ENCODE measurements around the gene CATSPER1.

Gene CATSPER1

DNA sequence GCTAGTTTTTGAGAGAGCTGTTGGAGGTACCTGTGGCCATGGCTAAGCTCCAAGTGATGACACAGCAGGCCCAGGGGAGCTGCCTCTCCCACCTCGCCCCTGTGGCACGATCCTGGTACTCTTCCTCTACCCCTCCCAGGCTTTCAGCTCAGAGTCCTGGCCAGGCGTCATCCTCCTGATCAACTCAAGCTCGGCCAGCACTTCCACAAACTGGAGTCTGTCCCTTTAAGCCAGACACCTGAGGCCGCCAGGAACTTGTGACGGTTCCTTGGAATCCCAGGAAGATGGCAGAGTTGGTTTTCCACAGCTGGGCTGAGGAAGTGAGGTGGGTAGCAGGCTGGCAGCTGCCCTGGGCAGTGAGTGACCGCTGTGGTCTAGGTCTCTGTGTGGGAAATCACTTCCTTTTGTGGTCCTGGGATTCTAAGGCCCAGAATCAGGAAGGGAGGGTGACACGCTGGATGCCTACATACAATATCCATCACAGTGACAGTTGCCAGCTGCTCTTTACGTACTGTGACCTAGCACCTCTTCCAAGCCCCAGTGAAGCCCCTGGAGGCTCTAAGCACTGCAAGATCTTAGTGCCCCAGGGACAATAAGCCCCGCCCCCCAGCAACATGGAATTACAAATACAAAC lies 17.7 kb downstream of the CATSPER1 start:
- no peak for DNase-seq
- in situ Hi-C loops (cut with MboI; ENCODE audit: low pct_unique_long_range_greater_than_20kb, low sequenced_read_pairs) = no loop called here

DNA sequence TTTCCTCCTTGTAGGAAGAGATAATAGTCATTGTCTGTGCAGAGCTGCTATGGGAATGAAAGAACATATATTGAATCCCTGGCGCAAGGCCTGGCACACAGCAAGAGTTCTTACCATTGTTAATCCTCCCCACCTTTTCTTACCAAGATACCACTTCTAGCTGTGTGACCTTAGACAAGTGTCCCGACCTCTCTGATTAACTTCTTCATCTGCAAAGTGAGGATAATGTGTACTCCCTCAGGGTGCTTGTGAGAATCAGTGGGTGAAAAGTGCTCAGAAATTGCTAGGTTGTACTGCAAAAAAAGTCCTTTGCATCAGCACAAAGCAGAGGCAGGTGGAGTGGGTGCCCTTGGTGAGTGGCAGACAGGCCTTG lies 18.2 kb downstream of the CATSPER1 start:
- in situ Hi-C loops (cut with MboI; ENCODE audit: low pct_unique_long_range_greater_than_20kb, low sequenced_read_pairs) = no loop called here

DNA sequence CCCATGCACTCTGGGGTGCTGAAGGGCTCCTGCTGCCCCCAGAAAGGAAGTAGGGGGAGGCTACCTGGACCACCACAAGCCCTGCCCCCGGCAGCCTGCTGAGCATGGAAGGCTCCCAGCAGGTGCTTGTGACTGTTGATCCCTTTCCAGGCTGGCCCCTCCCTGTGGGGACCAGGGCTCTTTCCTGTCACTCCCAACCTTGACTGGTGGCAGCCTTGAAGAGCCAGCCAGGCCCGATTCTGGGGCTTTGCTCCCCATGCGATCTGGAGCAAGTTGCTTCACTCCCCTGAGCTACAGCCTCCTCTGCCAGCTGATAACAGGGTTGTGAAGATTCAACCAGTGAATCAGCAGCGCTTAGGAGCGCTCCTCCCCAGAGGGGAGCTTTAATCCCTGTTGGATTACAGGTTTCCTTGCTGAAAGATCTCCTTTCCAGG lies 19.1 kb downstream of the CATSPER1 start:
- DNase-seq = no peak
- in situ Hi-C loops (cut with MboI; ENCODE audit: low pct_unique_long_range_greater_than_20kb, low sequenced_read_pairs) = no loop called here

More for the DNA sequence above, 18.2 kb downstream of the CATSPER1 start:
- no peak for DNase-seq

DNA sequence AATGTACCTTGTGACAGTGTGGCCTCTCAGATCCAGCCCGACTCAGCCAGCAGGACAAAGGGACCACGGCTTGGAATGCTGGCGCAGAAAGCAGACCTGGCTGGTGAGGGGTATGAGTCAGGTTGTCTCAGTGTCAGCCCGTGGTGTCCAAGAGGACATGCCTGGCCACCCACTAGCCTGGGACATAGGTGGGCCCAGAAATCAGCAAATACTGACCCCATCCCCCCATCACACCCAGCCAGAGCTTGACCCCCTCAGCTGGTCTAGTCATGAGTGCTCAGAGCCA lies 19.4 kb downstream of the CATSPER1 start:
- DNase-seq = no peak
- in situ Hi-C loops (cut with MboI; ENCODE audit: low pct_unique_long_range_greater_than_20kb, low sequenced_read_pairs) = no loop called here

DNA sequence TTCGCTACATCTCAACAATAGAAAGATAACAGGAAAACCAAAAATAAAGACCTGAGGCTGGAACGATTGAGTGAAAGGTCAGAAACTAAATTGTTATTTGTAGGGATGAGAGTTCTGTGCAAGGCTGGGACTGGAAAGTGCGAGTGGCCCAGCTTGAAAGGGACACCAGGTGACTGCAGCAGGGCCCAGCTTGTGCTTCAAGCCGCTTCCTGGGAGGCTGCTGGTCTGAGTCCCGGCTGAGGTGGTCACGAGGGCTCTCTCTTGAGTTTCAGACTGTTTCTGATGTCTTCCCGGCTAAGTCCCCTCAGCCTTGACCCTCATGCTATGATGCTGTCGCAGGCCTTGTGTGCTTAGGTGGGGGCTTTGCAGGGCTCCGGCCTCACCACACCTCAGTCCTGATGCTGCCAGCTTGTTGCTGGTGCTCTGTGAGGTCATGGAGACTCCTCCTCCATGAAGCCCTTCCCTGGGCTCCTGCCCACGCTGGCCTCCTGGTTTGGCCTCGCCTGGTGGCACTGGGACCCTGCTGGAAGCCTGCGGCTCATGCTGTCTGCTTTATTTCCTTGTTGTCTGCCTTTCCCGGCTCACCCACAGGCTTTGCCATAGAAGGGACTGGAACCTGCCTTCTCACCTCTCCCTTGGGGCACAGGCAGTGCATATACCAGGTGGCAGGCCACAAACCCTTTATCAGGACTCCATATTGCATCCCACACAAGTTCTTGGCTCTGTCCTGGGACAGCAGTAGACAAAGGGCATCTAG lies 20.0 kb downstream of the CATSPER1 start:
- in situ Hi-C loops (cut with MboI; ENCODE audit: low pct_unique_long_range_greater_than_20kb, low sequenced_read_pairs) = no loop called here
- no peak for DNase-seq

DNA sequence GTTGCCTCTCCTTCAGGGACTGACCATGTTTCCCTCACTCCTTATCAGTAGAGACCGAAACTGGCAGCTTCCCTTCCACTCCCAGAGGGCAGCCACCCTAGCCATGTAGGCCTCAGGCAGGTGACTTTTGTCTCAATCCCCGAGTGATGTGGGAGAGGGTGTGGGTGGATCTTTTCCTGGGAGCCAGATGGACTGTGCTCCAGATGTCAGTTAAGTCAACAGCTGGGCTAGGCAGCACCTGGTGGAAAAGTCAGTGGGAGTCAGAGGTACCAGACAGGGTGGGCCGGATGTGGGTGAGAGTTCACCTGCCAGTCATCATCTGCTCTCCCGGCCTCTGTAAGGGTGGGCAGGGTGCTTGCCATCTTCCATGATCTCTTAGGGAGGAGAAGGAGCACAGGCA lies 22.1 kb downstream of the CATSPER1 start:
- DNase-seq = no peak
- in situ Hi-C loops (cut with MboI; ENCODE audit: low pct_unique_long_range_greater_than_20kb, low sequenced_read_pairs) = no loop called here

DNA sequence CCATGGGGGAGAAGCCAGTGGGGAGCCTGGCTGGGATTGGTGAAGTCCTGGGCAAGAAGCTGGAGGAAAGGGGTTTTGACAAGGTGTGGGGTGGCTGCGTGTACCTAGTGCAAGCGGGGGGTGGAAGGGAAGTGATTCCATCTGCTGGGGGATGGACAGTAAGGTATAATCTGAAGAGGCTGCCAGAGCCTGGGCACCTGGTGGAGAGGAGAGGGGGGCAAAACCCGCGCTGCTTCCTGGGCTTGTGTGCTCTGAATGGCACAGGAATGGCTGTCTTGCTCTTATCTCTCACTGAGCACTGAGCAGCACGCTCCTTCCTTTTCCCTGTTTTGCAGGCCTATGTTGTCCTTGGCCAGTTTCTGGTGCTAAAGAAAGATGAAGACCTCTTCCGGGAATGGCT lies 23.0 kb downstream of the CATSPER1 start:
- DNase-seq = no peak
- in situ Hi-C loops (cut with MboI; ENCODE audit: low pct_unique_long_range_greater_than_20kb, low sequenced_read_pairs) = no loop called here

DNA sequence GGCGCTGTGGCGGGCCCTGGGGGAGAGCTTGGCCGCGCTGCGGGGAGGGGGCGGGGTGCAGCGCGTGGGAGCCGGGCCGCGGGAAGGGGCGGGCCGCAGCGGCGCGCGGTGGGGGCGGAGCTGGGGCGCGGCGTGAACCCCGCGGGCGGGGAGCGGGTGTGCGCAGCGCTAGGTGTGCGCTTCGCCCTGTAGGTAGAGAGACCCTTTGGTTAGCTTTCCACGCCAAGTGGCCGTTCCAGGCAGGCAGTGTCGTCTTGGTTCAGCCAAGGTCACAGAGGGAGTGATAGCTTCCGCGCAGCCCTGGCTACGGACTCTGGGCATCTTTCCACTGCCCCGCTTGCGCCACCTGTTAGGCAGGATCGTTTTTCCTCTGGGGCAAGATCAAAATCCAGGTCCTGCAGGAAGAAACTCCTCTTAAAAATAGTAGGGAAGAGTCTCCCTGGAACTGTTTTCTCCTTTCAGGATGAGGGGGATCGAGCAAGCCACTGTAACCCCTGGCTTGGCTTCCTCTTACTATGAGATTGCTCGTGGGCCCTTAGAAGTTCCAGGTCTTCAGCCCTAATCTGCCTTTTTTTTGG lies 23.5 kb downstream of the CATSPER1 start:
- in situ Hi-C loops (cut with MboI; ENCODE audit: low pct_unique_long_range_greater_than_20kb, low sequenced_read_pairs) = no loop called here
- no peak for DNase-seq

DNA sequence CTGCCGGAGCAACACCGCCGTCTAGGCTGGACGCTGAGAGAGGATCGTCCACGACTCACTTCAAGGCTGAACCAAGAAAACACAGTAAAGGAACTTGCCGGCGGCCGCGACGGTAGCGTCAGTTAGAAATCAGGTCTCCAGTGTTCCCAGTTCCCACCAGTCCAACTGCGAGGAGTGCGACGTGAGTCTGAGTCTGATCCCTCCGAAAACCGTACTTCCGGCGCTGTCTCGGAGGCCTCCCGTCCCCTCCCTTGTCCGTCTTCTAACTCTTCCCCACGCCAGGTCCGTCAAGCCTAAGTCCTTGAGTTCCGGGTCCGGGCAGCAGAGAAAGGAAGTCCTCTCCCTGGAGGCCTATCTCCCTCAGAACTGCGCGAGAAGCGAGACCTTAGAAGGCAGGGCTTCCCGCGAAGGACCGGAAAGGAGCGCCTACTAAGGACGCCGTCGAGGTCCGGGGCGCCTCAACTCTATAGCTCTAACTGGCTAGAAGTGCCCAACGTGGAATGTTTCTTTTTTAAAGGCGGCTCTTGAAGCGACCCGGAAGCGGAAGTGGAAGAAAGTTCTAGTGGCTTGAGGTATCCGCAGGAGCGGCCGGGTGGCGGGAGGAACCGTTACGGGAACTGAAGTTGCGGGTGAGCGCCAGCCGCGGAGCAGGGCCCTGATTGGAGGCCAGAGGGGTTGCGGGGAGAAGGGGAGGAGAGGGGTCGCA lies 24.2 kb downstream of the CATSPER1 start, which contains the start of the genes BANF1 and EIF1AD:
TSS of gene BANF1 (plus strand) at position 562 of the 706 bp plus-strand sequence. CDS start 748 bp downstream, outside the sequence.
TSS of gene EIF1AD (minus strand) at position 216 of the 706 bp plus-strand sequence. CDS start 1,768 bp downstream, outside the sequence.
- in situ Hi-C loops (cut with MboI; ENCODE audit: low pct_unique_long_range_greater_than_20kb, low sequenced_read_pairs) = no loop called here
- peak; percentile 98 for DNase-seq

DNA sequence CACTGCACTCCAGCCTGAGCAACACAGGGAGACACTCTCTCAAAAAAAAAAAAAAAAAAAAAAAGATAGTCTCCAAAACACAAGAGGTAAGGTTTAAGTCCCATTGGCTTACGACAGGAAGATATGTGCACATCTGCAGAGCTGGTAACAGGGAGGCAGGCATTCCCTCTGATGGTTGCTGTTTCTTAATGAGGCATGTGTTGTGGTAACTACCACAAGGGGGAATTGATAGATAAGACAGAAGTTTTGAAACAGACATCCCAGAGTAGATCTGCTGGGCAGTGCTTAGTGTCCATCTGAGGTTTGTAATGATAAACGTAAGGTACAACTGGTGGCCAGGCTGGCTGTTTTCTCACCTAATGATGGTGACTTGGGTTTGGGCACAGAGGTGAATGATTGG lies 29.0 kb downstream of the CATSPER1 start:
- in situ Hi-C loops (cut with MboI; ENCODE audit: low pct_unique_long_range_greater_than_20kb, low sequenced_read_pairs) = no loop called here
- no peak for DNase-seq

DNA sequence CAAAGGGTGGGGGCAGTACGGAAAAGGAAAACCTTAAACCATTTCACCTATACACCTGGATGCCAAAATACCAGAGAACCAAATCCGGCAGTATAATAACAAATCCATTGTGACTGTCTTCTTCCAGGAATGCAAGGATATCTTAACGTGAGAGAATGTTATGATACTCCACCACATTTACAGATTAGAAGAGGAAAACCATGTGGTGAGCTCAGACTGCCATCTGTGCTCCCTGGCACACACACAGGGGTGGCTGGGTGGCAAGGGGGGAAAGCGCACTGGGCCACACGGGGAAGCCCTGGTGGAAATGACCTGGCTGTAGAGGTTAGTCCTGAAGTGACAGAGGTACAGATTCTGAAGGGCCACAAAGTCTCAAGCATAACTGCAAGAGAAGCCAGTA lies 34.2 kb downstream of the CATSPER1 start:
- in situ Hi-C loops (cut with MboI; ENCODE audit: low pct_unique_long_range_greater_than_20kb, low sequenced_read_pairs) = no loop called here

DNA sequence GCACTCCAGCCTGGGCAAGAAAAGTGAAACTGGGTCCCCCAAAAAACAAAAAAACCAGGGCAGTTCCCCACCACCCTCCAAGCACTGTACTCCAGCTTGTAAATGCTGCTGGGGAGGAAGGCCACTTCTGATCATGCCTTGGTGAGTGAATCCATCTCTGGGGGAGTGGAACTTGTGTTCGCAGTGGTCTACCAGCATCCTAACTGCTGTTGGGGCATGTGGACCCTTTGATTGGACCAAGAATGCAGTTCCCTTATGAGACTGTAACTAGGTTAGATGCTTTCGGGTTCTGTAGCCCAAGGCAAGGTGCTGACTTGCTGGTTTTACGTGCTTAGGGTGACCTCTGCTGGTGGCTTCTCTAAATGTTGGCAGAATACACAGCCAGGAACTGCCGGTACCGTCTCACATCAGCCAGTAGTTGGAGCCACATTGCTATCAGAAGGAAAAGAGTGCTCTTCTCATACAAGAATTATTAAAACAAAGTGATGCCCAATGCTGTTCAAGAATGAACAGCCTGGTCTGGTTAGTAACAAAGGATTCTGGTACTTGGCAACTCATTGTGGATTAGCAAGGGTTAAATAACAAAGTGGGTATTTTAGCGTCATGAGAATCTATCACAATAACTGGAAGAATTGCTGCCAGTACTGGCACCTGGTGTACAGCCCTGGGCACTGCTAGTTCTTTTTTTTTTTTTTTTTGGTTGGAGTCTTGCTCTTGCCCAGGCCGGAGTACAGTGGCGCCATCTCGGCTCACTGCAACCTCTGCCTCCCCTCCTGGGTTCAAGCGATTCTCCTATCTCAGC lies 37.3 kb downstream of the CATSPER1 start:
- in situ Hi-C loops (cut with MboI; ENCODE audit: low pct_unique_long_range_greater_than_20kb, low sequenced_read_pairs) = no loop called here
- peak; percentile 99 for DNase-seq

More for the DNA sequence above, 34.2 kb downstream of the CATSPER1 start:
- DNase-seq = no peak

DNA sequence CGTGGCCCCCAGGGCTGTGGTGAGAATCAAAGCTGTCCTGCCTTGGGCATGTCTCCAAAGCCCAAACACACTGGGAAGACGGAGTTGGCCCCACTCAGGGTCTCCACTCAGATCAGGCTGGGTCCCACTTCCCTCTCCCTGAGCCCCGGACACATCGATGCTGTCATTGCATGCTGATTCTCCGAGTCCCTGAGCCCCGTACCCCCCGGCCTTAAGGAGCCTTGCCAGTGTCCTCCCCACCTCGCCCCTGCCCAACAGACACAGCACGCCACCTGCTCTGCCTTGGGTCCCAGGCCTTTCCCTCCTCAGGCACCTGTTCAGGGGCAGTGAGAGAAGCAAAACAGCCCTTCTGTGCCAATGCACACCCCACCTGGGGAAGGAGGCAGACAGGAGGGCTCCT lies 38.9 kb downstream of the CATSPER1 start:
- no peak for DNase-seq
- in situ Hi-C loops (cut with MboI; ENCODE audit: low pct_unique_long_range_greater_than_20kb, low sequenced_read_pairs) = no loop called here

DNA sequence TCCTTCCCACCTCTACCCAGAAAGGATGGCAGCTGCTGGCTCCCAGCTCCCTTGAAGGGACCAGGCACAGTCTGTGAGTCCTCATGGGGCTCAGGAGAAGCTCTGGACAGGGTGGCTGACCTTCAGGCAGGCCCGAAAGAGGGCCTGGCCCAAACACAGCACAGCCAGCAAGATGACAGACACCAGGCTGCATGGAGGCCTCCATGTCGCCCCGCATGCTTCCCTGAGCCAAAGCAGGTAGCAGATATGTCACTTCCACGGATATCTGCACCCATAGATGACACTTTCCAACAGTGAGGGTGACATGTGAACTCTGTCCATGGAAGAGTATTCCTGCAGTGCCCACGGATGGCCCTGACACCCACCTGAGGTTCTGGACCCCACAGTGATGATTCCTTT lies 42.7 kb downstream of the CATSPER1 start:
- DNase-seq = no peak
- in situ Hi-C loops (cut with MboI; ENCODE audit: low pct_unique_long_range_greater_than_20kb, low sequenced_read_pairs) = no loop called here

DNA sequence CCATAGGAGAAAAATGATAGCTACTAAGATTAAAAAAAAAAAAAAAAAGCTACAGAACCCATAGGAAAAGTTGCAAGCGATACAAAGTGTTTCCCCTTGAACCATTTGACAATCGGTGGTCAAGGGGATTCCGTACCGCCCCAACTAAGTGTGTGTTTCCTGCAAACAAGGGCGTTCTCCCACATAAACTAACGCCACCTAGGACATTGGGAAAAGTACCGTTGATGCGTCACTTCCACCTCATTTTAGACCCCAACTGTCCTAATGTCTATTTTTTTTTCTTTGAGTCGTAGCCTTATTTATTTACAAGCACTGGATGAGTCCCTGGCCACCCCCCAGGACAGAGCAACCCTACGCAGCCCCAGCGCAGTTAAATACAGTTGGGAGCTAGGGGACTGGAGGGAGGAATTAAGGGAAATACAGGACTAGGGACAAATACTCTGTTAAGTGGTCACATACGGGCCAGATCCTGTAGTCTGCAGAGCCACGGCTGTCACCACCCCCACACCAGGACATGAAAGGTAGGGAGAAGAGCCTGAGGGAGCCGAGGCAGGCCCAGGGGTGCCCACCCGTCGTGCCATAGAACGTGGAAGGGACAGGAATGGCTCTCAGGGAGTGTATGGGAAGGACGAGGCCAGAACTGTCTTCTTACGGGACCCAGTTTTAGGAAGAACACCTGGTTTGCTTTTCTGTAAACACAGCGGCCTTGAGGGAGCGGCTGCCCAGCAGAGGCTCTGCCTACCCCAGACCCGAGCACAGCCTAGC lies 43.3 kb downstream of the CATSPER1 start:
- no peak for DNase-seq
- in situ Hi-C loops (cut with MboI; ENCODE audit: low pct_unique_long_range_greater_than_20kb, low sequenced_read_pairs) = no loop called here

DNA sequence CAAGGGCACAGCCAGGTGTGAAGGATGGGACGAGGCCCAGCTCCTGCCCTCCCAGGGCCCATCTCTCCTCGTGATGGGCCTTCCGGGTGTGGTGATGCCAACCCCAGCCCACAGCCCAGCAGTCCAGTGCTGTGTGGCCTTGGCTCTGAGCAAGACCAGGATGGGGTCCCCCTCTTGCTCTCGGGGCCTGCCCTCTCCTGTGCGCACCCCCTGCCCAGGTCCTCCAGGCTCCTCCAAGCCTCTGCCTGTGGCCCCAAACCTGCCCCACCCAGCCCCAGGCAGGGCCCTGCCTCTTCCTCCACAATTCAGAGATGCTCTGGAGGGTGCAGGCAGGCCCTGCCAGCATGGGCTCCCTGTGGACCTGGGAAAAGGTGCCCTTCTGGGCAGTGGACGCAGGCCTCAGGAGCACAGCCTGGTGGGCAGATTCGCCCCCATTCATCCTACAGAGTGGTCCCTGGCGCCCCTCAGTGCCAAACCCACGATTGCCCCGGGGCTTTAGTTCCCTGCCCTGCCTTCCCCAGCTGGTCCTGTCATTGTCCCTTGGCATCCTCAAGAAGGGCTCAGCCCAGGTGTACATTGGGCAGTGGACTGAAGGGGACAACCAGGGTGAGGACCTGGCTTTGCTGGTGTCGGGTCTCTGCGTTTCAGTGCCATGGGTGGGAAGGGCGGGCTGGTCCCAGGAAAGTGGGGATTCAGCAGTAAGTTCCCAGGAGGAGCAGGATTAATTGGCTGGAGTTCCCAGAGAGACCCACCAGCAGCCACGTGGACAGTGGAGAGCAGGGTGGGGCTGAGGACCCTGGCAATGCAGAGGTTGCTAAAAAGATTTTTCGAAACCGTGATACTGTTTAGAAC lies 44.1 kb downstream of the CATSPER1 start:
- in situ Hi-C loops (cut with MboI; ENCODE audit: low pct_unique_long_range_greater_than_20kb, low sequenced_read_pairs) = no loop called here

DNA sequence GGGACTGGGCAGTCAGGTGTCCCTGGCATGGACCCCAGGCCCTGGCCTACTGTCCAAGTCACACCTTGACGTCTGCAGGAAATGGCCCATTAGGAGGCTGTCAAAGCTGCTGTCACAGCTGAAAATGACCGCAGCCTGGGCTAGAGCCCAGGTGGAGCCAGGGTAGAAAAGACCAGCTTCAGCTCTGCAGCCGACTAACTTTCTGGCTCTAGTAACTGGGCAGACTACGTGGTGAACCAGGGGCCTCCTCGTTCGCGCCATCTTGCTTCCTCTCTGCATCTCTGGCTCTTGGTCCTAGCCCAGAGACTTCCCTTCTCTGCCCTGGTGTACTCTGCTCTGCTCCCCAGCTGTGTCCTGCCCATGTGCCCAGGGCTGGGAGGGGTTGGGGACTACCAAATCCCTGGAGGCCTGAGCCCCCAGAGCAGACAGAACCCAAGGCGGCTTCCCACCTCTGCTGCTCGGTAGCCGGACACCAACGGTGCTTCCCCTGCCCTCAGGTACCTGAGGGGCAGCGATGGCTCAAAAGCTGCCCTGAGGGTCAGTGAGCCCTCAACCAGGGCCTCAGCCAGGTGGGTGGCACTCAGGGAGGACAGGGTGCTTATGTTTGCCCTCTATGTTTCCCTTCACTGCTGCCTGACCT lies 45.1 kb downstream of the CATSPER1 start:
- no peak for DNase-seq
- in situ Hi-C loops (cut with MboI; ENCODE audit: low pct_unique_long_range_greater_than_20kb, low sequenced_read_pairs) = no loop called here

More for the DNA sequence above, 44.1 kb downstream of the CATSPER1 start:
- no peak for DNase-seq
